HG03558 (cell line): ENCODE measurements around the gene TMEM198.

ENCODE experiments used
- ATAC-seq: cut with Tn5 transposase; IDR thresholded peaks from one replicate; pipeline ENCODE4 v1.9.1; 2021; ENCODE audit warnings: moderate number of reproducible peaks; ENCODE audit not compliant: unreplicated experiment; ENCODE audit errors: extremely low read depth

The TMEM198 gene

DNA sequence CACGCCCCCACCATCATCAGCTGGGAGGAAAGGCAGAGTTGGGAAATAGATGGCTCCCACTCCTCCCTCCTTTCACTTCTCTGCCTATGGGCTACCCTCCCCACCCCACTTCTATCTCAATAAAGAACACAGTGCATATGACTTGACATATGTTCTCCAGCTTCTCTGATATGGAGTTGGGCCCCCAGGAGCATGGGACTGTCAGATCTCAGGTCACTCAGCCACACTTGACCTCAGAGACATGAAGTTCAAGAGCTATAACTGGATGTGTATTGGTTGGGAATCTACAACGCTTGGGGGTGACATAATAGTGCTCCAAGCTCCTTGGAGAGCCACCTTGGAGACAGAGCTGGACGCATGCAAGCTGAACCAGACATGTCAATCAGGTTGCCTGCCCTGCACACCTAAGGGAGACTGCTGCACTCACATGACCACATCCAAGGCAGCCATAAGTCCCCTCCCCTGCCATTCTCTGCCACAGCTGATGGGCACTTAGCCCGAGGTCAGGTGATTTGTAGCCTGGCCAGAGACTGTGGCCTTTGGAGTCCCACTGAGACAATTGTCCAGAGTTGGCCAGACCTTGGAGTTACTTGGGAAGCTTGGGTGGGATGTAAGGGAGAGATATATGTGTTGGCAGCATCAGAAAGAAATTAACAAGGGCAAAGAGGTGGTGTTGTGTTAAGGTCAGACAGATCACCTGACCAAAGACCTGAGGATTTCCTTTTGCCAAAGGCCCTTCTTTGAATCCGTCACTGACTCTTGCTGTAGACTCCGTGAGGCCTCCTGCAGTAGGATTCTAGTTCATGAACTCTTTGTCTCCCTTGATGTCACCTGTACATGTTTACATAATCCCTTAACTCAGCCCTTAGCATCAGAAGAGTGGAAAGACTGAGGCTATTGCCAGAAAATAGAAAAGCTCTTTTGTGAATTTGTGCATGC lies 32.0 kb downstream of the TMEM198 start:
- no peak for ATAC-seq

DNA sequence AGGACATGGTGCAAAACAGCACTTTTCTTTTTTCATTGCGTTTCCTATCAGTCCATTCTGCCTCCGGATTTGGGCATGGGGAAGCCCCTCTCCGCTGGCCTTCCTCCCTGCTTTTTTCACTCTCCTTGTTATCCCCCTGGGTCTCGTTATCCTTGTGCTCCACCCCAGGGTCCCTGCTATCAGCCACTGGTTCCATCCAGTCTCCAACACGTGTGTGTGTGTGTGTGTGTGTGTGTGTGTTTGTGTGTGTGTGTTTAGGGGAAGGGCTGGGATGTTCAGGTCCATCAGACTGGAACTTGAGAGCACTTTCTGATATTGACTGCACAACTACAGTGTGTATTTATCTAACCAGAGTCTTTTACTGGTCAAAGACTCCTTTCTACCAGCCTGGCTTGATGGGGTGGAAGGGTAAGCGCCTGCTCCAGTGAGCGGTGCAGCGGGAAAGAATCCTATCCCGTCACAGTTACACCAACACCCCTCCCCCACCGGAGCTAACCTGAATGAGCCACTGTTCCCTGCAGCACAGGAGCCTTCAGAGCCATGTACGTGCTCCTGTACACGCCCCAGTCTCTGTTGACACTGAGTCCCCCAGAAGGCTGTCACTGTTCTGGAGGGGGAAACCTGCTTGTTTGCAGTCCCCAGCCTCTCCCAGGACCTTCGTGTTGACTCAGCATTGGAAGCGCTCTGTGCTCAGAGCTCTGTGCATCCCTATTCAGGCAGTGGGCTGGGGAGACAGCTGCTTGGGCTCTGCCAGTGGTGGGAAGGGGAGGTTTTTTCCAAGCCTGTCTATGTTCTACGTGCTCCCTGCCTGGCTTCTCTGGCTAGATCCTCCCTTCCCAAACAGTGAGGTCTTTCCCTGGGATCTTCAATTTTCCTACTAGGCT lies 32.9 kb downstream of the TMEM198 start:
- no peak for ATAC-seq

DNA sequence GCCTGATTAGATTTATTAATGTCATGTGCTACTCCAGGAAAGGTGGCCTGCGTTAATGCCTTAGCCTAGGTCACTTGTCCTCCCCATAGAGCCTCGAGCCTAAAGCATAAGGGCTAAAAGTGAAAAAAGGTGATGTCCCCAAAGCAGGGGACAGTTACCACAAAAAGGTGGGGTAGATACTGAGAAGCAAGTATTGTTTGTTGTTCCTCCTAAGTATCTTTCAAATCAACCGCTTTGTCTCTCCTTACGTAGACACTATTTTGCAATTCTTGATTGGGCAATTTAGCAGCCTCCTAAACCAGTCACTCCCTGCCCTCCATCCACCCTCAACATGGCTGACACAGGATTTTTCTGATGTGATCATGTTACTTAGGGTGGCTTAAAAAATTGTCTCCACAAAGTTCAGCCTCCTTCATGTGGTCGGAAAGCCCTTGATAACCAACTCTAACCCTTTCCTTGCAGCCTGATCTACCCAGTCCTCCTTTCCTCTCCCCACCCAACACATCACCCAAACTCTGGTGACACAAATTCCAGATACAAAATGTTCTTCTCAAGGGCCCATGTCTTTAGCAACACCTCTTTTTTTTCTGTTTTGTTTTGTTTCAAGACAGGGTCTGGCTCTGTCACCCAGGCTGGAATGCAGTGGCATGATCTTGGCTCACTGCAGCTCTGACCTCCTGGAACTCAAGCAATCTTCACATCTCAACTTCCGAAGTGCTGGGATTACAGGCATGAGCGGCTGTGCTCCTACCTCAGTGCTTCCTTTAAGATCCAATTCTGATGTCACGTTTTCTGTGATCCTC lies 35.2 kb downstream of the TMEM198 start:
- ATAC-seq, result no peak

DNA sequence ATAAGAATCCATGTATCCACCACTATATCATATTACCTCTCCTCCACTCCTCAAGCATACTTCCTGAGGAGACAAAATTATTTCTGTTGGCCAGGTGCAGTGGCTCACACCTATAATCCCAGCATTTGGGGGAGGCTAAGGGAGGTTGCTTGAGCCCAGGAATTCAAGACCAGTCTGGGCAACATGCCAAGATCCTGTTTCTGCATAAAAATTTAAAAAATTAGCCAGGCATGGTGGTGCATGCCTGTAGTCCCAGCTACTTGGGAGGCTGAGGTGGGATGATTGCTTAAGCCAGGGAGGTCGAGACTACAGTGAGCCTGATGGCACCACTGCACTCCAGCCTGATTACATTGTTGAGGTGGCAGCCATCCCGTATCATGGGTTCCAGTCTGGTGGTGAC lies 37.5 kb downstream of the TMEM198 start:
- no peak for ATAC-seq

DNA sequence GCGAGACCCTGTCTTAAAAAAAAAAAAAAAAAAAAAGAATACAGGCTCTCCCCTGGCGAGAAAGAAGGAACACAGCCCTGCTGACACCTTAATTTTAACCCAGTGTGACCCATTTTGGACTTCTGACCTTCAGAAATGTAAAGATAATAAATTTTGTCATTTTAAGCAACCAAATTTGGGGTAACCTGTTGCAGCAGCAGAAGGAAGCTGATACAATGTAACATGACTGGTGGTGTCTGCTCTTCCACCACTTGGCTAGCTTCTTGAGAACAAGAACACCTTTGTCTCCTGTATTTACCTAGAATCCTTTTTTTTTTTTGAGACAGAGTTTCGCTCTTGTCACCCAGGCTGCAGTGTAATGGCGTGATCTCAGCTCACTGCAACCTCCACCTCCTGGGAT lies 47.3 kb downstream of the TMEM198 start:
- no peak for ATAC-seq

DNA sequence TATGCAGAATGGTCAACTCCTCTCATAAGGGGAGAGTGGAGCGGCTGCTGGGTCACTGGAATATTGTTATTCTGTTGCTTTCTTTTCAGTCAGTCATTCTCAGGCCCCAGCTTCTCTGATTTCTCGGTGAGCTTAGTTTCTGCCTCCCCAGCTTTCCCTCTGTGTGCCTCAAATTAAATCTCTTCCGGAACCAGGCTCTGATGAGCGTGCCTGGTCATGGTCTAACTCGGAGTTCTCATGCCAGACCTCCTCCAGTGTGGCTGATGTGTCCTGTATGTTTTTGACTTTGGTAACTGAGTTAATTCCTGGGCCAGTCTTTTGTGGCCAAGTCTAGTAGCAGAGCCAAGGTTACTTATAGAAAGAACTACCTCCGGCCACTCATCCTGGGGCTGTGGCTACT lies 48.9 kb downstream of the TMEM198 start:
- ATAC-seq, result no peak

DNA sequence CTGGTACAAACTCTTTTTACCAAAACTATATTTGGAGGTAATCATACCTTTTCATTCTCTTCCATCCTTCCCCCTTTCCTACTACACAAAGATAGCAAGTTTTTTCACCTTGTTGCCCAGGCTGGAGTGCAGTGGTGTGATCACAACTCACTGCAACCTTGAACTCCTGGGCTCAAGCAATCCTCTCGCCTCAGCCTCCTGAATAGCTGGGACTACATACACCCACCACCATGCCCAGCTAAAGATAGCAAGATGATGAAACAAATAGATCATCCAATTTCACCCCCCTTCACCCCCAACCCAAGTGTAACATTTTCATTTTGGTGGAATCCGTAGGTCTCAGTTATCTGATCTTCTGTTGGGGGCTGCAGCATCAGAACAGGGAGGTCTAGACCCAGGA lies 49.3 kb downstream of the TMEM198 start:
- ATAC-seq, result no peak

DNA sequence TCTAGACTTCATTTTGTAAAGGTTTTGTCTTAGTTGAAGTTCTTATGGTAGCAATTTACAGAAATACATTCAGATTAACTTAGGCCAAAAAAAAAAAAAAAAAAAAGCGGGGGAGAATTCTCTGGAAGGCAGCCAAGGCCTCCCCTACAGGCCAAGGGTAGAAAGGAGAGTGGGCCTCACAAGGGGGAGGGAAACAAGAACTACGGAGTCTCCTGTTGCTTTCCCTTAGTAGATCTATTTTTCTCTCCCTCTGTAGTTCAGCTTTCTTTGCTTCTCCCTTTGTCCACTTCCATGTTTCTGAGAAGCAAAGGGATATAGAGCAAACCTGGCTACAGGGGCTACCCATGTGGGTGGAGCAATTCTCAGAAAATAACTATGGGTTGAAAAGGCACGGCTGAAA lies 51.4 kb downstream of the TMEM198 start:
- no peak for ATAC-seq

DNA sequence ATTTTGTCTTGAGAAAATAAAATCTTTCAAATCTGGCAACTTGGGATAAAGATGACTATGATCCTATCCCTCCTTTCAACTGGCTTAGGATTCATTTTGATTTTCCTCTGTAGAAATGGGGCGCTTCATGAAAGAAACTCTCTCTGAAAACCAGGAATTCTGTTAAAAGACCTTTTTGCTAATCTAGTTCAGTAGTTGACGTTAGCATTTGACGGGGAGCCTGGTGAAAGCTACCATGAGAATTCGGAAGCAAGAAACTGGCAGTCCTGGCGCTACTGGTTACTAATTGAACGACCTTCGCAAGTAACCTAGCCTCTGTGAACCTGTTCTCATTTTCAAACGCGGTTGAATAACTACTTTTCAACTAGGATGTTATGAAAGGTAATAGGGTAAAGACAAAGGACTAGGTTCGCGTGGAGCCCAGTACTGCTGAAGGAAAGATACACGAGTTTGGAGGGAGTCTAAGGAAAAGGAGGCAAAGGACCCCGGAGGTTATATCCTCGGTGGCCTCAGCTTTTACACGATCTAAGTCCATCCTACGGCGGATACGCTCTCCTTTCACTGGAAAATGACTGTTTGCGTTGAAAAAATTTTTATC lies 53.2 kb downstream of the TMEM198 start:
- no peak for ATAC-seq

DNA sequence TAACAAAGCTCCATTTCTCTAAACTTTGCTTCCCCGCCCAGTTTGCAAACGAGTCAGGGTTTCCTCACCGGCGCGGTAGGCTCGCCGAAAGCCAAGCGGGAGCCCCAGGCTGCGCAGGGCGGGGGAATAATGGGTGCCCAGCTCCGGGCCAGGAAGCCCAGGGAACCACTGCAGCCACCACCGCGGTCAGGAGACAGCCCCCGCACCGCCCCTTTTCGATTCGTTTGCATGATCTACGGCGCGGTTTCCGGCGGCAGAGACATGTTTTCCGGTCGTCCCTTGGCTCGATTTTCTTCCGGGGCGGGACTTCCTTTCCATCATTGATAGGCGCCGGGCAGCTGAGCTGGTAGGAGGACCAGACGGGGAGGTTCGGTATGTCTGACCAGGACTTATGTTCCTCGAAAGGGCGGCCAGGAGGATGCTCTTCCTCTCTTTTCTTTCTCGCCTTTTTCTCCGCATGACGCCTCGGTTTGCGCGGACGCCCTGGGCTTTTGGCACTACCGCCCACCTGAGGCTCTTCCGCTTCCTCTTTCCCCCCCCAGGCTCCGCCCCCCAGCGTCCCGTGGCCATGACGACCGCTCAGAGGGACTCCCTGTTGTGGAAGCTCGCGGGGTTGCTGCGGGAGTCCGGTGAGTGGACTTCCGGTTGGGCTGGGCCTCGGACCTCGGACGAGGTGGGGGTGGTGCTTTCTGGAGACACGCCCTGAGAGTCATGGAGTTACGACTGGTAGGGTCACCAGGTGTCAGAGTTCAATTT lies 53.9 kb downstream of the TMEM198 start, which contains the start of gene STK11IP:
STK11IP (plus strand) TSS at position 306 of the 756 bp plus-strand sequence; CDS start at position 569, 263 bp downstream.
- ATAC-seq, result peak; percentile 78

DNA sequence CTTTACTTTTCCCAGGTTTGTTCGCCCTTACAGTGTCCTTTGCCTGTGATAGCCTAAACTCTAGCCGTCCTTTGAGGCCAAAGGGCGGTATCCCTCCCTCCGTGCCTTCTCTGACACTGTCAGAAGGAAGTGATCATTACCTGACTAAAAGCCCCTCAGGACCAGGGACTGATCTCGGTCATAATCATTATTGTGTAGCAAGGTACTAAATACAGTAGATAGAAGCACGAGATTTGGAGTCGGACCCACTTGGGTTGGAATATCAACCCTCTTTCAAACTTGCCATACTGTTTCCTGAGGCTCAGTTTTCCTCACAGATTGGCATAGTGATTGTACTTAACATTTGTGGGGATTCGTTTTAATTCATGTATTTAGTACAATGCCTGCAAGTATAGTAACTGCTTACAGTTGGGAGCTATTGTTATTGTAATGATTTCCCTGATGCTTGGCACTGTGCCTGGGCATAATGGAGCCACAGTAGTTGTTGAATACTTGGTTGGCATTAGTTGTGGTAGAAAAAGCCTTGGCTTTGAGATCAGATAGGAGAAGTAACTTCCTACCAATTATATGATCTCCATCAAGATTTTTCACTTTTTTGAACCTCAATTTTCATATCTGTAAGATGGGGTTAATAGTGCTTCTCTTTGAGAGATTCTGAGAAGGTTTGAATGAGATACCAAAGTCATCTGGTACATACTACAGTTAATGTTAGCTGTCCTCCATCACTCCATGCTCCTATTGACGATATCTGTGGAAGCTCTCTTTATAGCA lies 54.7 kb downstream of the TMEM198 start:
- peak; percentile 8 for ATAC-seq
